Myocyte (in vitro differentiated cells): ENCODE data around the gene IDUA. TPM values are rescaled to one million over a fixed set of nuclear protein-coding genes. Genes with fewer than 3 reads are reported as not detected.

ENCODE experiments used
- DNase-seq: peaks from one replicate; pipeline ENCODE4 v3.0.0-alpha.2; 2012; ENCODE audit warnings: low read depth
- total RNA-seq: library from RNA; depleted of rRNA; stranded (reverse); fragments of >200 nt; gene quantifications from 2 replicates; pipeline ENCODE4 v1.2.3, GENCODE V29; 2014

Gene IDUA
- total RNA-seq, 1 donor from 2014 or later, result 30.9 TPM

DNA sequence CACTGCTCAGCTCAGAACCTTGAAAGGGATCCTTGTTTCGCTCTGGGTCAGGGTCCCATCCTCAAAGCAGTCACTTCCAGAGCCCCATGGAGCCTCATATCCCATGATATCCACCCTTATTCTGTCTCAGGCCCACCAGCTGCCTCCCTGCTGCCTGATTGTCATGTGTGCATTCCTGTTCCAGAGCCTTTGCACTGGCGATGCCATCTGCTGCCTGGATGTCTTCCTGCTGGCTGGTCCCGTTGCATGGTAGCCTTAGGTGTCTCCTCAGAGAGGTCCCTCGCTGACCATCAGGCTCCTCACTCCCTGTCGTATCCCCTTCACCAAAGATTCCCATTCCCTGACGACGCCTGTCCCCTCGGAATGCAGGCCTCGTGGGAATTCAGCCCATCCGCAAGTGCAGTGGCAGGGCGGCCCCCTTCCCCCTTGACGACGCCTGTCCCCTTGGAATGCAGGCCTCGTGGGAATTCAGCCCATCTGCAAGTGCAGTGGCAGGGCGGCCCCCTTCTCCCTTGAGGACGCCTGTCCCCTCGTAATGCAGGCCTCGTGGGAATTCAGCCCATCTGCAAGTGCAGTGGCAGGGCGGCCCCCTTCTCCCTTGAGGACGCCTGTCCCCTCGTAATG lies 12.5 kb downstream of the IDUA start:
- peak; percentile 41 for DNase-seq

DNA sequence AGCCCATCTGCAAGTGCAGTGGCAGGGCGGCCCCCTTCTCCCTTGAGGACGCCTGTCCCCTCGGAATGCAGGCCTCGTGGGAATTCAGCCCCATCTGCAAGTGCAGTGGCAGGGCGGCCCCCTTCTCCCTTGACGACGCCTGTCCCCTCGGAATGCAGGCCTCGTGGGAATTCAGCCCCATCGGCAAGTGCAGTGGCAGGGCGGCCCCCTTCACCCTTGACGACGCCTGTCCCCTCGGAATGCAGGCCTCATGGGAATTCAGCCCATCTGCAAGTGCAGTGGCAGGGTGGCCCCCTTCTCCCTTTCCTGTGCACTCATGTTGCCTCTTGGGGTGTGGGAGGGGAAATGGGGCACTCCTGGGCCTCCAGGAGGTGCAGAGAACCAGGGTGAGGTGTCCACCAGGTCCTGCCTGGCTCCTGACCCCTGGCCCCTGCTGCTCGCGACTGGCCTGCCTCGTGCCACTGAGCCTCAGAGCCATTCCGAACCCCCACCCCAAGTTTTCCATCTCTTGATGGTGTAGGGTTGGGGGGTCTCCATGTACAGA lies 13.1 kb downstream of the IDUA start:
- DNase-seq, result no peak

DNA sequence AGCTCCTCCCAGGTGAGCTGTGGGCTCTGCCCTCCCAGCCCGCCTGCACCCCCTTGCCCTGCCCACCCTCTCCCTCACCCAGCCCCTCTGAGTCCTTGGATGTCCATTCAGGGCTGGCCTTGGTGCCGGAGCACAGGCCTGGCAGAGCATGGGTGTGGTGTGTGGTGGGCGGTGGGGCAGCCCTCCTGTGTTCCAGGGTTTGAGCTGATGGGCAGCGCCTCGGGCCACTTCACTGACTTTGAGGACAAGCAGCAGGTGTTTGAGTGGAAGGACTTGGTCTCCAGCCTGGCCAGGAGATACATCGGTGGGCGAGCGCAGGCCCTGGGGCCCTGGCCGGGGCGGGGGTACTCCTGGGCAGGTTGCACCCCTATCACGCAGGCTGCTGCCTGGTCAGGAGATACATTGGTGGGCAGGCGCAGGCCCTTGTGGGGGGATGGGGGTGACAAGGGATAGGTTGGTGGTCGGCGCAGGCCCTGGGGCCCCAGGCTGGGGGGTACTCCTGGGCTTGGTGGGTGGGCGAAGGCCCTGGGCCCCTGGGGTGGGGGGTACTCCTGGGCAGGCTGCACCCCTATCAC lies 13.9 kb downstream of the IDUA start:
- no peak for DNase-seq

DNA sequence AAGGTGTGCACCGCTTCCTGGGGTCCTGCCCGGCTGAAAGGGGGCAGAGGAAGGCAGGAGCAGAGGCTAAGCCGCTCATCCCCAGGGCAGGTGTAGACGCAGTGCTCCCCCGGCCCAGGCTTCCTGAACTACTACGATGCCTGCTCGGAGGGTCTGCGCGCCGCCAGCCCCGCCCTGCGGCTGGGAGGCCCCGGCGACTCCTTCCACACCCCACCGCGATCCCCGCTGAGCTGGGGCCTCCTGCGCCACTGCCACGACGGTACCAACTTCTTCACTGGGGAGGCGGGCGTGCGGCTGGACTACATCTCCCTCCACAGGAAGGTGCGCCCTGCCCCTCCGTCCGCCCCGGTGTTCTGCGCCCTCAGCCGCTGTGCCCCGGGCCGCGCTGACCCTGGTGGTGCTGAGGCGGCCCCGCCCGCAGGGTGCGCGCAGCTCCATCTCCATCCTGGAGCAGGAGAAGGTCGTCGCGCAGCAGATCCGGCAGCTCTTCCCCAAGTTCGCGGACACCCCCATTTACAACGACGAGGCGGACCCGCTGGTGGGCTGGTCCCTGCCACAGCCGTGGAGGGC lies 14.8 kb downstream of the IDUA start:
- DNase-seq, result no peak

DNA sequence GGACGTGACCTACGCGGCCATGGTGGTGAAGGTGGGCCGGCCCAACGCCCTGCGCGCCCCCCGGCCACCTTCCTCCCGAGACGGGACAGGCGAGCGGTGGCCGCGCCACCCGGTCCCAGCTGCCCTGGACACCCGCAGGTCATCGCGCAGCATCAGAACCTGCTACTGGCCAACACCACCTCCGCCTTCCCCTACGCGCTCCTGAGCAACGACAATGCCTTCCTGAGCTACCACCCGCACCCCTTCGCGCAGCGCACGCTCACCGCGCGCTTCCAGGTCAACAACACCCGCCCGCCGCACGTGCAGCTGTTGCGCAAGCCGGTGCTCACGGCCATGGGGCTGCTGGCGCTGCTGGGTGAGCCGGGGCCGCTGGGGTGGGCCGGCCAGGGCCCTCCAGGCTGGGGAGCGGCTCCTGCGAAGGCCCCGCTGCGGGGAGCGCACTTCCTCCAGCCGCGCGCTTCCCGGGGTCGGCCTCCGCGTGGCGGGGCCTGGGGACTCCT lies 15.3 kb downstream of the IDUA start:
- no peak for DNase-seq

DNA sequence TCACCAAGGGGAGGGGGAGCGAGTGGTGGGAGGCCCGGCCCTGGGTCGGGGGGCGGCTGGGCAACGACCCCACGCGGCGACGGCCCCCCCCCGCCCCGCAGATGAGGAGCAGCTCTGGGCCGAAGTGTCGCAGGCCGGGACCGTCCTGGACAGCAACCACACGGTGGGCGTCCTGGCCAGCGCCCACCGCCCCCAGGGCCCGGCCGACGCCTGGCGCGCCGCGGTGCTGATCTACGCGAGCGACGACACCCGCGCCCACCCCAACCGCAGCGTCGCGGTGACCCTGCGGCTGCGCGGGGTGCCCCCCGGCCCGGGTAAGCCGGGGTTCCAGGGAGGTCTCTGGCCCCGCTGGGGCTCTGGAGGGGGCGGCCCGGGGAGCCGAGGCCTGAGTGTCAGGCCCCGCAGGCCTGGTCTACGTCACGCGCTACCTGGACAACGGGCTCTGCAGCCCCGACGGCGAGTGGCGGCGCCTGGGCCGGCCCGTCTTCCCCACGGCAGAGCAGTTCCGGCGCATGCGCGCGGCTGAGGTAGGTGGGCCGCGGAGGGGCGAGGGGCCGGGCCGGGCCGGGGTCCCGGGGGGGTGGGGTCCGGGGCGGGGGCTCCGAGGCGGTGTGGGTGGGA lies 15.9 kb downstream of the IDUA start:
- DNase-seq, result no peak

DNA sequence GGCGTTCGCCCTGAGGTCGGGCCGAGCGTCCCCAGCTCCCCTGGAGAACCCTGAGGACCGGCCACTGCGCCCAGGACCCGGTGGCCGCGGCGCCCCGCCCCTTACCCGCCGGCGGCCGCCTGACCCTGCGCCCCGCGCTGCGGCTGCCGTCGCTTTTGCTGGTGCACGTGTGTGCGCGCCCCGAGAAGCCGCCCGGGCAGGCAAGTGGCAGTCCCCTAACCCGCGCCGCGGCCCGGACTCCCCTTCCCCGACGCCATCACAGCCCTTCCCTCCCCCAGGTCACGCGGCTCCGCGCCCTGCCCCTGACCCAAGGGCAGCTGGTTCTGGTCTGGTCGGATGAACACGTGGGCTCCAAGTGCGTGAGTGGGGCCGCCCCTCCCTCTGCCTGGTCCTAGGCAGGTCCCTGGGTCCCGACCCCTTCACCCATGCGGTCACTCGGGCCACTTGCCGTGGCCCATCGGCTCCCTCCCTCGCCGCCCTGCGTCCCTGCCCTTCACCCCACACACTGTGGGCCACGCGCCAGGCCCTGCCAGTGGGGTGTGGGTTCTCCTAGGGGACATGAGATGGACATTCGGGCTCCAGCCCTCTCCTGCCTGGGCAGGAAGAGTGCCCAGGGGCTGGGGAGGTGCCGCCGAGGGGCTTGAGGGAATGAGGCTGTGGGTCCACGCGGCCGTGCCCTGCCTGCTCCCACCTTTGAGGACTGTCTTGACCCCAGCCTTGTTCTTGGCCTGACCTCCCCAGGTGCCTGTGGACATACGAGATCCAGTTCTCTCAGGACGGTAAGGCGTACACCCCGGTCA lies 16.6 kb downstream of the IDUA start:
- DNase-seq, result no peak

DNA sequence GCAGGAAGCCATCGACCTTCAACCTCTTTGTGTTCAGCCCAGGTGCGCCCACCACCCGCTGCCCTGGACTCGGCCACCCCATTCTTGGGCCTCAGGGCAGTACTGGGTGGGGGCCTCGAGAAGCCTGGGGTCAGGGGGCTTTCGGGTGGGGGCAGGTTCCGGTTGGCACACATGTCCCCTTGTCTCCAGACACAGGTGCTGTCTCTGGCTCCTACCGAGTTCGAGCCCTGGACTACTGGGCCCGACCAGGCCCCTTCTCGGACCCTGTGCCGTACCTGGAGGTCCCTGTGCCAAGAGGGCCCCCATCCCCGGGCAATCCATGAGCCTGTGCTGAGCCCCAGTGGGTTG lies 17.2 kb downstream of the IDUA start:
- no peak for DNase-seq

DNA sequence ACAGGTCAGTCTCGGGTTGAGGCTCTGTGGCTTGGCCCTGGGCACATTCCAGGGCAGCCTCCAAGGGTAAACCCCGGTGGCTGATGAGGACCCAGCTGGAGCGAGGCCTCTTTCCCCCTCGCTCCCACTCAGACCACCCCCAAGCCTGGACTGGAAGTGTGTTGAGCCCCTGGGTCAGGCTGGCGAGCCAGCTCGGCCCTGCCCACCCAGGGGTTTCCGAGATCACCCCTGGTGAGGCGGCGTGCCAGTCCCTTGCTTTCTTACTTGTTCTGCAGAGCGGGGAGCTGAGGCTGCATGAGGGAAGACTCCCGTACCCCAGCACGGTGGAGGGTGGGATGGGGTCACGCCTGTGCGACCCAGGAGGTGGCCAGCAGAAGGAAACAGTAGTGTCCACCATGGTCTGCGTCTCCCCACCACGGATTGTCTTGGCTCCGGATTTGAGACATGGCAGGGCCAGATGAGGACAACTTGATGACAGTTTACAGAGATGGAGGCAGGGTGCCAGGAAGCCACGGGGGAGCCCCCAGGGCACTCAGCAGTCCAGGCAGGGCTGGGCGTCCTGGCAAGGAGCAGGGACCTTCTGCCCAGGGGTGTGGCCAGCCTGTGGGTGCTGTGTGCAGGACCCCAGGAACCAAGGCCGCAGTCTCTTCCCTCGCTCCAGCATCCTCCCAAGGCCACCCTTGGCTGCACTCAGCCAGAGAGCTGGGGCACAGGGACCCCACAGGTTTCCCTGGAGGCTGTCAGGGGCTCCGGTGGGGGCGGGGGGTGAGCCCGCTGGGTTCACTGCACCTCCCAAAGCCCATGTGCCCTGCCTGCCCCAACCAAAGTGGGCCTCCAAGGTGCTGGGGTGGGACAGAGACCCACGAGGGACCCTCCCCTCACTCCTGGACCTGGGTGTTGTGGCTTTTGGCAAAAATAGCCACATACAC lies 18.0 kb downstream of the IDUA start:
- DNase-seq, result no peak

DNA sequence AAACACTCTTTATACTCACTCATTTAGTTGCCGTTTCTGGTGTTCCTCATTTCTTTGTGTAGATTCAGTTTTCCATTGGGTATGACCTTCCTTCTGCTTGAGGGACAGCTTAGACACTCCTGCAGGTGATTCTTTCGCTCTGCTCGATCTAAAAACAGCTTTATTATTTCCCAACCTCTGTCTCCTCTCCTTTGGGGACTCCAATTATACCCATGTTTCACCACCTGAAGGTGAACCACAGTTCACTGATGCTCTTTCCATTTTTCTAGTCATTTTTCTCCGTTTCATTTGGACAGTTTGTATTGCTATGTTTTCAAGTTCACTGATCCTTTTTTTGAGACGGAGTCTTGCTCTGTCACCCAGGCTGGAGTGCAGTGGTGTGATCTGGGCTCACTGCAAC lies 20.0 kb downstream of the IDUA start:
- no peak for DNase-seq

DNA sequence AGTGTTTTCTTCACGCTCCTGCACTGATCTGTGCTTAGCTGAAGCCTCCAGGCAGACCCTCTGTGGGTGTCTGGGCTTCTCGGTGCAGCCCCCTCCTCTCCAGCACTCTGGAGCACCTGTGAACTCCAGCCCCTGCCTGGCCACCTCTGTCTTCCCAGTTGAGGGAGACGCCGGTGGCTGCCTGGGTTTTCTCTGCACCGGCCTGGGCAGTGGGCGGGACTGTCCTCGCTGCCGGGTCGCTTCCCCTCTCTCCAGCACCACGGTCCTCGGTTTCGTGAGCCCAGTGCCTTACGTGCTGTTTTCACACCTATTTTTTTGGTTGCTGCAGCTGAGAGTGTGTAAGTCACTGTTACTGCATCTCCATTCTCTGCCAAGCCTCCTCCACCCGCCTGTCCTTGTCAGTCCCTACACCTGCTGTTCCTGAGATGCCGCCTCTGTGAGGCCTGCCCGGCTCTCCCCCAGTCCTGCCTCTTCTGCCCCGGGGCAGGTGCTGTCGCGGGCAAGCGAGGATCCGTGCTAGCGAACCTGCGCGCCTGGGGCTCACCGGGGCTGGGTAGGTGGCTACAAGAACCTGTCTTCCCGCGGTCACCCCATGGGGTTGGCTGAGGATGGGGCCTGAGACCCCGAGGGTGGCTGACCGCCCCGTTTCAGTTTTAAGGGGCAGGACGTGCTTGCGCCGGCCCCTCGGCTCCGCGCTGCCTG lies 22.1 kb downstream of the IDUA start:
- DNase-seq, result peak; percentile 44

DNA sequence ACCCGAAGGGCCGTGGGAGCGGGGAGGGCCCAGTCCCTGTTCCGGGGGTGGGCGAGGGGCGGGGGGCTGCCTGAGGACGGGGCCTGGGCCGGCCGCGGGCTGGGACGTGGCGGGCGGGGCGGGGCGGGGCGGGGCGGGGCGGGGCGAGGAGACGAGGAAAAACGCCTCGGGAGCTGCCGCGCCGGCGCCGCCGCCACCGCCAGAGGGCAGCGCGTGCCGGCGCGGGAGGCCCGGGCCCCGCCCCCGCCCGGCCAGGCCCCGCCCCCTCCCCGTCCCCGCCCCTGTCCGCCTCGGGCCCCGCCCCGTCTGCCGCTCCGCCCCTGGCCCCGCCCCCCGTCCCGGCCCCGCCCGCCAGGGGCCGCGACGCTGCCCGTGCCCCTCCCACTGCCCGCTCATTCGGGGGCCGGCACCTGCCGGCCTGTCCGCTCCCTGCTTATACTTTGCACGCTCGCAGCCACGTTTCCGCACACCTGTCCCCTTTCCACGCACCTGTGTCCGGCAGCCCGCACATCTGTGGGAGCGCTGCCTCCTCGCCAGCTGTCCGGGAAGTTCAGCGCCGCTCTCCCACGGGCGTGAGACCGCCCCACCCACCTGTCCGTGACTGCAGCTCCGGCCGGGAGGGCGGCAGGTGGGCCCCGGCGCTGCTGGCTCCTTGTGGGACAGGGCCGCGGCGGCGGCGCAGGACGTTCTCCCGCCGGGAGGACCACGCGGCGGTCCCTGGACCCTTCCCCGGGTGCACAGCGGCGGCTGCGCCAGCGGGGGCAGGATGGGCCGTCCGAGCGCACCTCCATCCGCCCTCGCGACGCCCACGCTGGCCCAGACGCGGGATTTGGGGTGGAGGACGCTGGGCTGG lies 22.9 kb downstream of the IDUA start:
- peak; percentile 56 for DNase-seq

DNA sequence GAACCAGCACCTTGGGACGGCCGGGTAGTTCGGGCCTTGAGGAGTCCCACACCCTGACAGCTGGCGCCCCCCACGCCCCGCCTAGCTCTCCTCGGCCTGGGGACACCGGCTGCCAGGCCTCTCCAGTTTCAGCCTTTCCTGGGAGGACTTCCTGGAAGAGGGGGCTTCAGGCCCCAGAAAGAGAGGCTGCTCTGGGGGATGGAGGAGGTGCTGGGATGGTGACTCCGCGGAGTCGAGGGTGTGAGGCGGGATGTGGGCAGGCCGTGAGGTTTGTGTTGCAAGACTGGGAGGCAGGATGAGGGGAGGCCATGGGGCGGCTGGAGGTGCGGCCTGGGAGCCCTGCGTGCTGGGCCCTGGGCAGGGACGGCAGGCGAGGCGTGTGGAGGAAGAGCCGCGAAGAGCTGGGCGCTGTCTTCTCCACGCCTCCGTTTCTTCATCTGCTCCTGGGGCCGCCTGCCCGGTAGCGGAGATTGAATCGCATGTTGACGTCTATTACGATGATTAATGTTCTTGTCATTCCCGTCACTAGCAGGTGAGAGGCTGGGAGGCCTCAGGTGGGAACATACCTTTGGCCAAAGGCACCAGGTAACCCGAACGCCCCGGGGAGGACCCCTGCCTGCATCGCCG lies 23.7 kb downstream of the IDUA start:
- peak; percentile 54 for DNase-seq

DNA sequence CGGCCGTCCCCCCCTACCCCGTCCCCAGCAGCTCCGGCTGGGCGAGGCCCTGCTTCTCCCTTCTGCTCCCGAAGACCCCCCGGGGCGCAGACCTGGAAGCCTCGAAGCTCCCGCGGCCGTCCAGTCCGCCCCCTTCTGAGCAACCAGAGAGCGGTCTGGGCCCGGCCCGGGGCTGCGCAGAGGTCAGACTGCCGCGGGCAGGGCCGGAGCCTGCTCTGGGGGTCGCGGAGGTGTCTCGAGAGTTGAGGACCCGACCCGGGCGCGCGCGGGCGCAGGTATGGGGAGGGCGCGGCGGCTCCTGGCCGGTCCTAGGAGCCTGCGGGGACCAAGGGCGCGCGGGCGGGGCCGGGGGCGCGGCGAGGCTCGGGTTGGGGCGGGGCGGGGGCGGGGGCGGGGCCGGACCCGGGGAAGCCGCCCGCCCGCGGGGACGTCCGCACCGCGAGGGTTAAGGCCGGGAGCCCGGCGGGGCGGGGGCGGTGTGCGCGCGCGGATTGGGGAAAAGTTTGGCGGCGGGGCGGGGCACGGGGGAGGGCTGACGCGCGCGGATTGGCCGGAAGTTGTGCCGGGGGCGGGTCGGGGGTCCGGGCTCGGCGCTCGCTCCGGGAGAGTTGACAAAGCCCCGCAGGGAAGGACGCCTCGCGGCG lies 24.3 kb downstream of the IDUA start, which contains the start of gene FGFRL1:
FGFRL1 (plus strand) TSS at position 605 of the 644 bp plus-strand sequence. CDS start 860 bp downstream, outside the sequence.
- DNase-seq, result peak; percentile 88

DNA sequence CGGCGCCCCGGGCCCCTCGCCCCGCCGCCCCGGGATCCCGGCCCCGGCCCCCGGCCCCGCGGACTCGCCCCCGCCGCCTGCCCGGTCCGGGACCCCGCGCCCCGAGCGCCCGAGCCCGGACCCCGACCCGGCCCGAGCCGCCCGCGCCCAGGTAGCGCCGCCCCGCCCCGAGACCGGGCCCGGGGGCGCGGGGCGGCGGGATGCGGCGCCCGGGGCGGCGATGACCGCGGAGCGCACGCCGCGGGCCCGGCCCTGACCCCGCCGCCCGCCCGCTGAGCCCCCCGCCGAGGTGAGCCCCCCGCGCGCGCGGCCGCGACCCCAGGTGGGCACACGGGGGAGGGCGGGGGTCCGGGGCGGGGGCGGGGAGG lies 24.8 kb downstream of the IDUA start:
- DNase-seq, result no peak

DNA sequence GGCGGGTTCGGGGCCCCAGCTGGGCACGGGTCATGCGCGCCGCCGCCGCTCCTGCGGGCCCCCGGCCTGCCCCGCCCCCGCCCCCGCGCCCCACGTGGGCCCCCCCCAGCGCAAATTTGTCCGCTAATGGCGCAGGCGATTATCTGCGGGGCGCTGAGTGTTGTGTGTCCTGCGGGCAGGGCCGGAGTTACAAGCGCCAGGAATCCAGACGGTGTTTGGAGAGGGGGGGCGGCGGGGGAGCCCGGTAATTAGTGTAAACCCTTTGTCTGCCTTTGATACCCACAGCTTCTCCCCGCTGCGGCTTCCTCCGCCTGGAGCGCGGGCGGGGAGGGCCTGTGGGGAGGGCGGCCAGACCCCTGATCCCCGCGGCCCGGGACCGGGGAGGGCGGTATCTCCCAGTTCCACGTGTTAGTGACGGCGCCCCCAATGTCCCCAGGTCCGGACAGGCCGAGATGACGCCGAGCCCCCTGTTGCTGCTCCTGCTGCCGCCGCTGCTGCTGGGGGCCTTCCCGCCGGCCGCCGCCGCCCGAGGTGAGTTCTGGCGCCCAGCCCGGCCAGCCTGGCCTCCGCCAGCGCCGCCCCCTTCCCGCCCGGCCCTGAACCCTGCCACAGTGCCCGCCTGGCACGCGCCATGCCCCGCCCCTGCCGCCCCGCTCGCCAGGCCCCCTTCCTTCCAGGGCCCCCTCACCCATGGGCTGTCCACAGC lies 25.3 kb downstream of the IDUA start:
- peak; percentile 25 for DNase-seq
